ENCODE measurements around the gene PCYT1B.

- TF ChIP-seq CREB1 (CRISPR knock-in tag; IDR thresholded peaks at IDR 0.05; ENCODE audit: low read depth) = no peak
- TF ChIP-seq CTCF (conservative IDR thresholded peaks at IDR 0.05; ENCODE audit: low read depth in 2 of 2) = peak; percentile 49 to 52
- no peak for TF ChIP-seq POLR2AphosphoS5 (IDR thresholded peaks at IDR 0.05; ENCODE audit: low read depth)
- no peak for TF ChIP-seq EZH2phosphoT487 (IDR thresholded peaks at IDR 0.05; ENCODE audit: unreplicated experiment)
- TF ChIP-seq EZH2 (IDR thresholded peaks at IDR 0.05; ENCODE audit: low read depth, unreplicated experiment) = no peak
- TF ChIP-seq ETS1 (IDR thresholded peaks at IDR 0.05) = no peak
- no peak for TF ChIP-seq REST (IDR thresholded peaks at IDR 0.05; ENCODE audit: unreplicated experiment)
- no peak for TF ChIP-seq STAT1 (IDR thresholded peaks at IDR 0.05; ENCODE audit: unreplicated experiment)
- no peak for TF ChIP-seq JUNB (IDR thresholded peaks at IDR 0.05; ENCODE audit: unreplicated experiment)
- TF ChIP-seq NANOG (IDR thresholded peaks at IDR 0.05; ENCODE audit: borderline replicate concordance) = no peak
- no peak for TF ChIP-seq ZNF331 (CRISPR knock-in tag; IDR thresholded peaks at IDR 0.05; ENCODE audit: low read depth)
Measured at GRCh38 chrX:24561121-24561520, 86.0 kb downstream of the PCYT1B start.

All from GM23338 (cell line).